AG09319 (cell line): ENCODE data around the gene C1GALT1C1L.

Experiments
- DNase-seq: peaks from one replicate; pipeline ENCODE4 v3.0.0-alpha.2; 2010; ENCODE audit warnings: low read depth; ENCODE audit errors: extremely low read depth
- TF ChIP-seq, protein P1 (sequence below): IDR thresholded peaks from 2 replicates; pipeline ENCODE4 v1.5.1; 2011; ENCODE audit warnings: low read depth, mild to moderate bottlenecking, inconsistent platforms, low read length, moderate library complexity

C1GALT1C1L gene

DNA sequence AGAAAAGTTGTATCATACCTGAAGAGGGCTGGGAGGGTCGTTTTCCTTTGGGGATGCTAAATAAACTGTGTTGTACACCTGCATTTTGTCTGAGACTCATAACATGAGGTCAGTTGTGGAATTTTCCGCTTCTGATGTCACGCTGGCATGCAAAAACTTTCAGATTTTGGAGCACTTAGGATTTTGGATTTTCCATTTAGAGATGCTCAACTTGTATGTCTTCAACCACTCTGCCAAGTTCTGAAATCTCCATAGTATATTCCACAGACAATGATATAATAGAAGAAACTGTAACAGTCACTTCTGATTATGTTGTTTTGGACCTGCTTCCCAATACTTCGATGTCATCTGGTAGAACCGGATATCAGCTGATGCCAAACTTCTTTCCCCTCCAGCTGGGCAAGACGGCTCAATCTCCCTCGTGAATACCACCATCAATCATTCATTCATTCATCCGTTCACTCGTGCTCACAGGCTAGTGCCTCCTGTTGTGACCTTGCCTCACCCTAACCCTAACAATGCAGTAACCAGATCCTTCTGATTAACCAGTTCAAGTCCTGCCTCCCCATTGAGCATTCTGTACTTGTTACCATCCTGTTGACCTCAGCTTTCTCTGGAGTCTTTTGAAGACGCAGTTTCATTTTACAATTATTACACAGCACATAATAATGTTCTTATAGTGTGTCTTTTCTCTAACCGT, 44.5 kb downstream of the C1GALT1C1L start:
- TF ChIP-seq, protein P1, sequence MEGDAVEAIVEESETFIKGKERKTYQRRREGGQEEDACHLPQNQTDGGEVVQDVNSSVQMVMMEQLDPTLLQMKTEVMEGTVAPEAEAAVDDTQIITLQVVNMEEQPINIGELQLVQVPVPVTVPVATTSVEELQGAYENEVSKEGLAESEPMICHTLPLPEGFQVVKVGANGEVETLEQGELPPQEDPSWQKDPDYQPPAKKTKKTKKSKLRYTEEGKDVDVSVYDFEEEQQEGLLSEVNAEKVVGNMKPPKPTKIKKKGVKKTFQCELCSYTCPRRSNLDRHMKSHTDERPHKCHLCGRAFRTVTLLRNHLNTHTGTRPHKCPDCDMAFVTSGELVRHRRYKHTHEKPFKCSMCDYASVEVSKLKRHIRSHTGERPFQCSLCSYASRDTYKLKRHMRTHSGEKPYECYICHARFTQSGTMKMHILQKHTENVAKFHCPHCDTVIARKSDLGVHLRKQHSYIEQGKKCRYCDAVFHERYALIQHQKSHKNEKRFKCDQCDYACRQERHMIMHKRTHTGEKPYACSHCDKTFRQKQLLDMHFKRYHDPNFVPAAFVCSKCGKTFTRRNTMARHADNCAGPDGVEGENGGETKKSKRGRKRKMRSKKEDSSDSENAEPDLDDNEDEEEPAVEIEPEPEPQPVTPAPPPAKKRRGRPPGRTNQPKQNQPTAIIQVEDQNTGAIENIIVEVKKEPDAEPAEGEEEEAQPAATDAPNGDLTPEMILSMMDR: no peak
- no peak for DNase-seq
